Lower leg skin (tissue), 4 donors: ENCODE results near the gene SLC25A24. TPM values are rescaled to one million over a fixed set of nuclear protein-coding genes. Genes with fewer than 3 reads are reported as not detected.

Source experiments
- DNase-seq, 2 donors: peaks; one replicate each; pipeline ENCODE4 v3.0.0-alpha.2; 2019; ENCODE audit warnings: low spot score in 2 of 2
- H3K4me3 ChIP-seq: fragments of 200-600 bp; sonication (generic); 2 replicates; pipeline ENCODE4 v1.5.1; 2017; ENCODE audit warnings: mild to moderate bottlenecking, low read depth; ENCODE audit not compliant: poor library complexity, severe bottlenecking
- POLR2A ChIP-seq, 2 donors: fragments of 450-650 bp; IDR thresholded peaks; one replicate each; pipeline ENCODE4 v1.6.1; 2016 to 2017; ENCODE audit warnings: antibody characterized with exemption in 2 of 2, mild to moderate bottlenecking in 1 of 2, moderate library complexity in 1 of 2
- WGBS, 2 donors: methylation state at CpG; one replicate each; pipeline ENCODE4 v1.1.5; 2018; 5-methylcytosine and 5-hydroxymethylcytosine counted together
- intact Hi-C: fragments of 100-400 bp; cut with DNase I; formaldehyde crosslinking; loops from one replicate; pipeline ENCODE4 v1.15.0; 2023; ENCODE audit warnings: low total_unique reads
- total RNA-seq, 4 donors: library from RNA; depleted of rRNA; stranded (reverse); fragments of >200 nt; gene quantifications; one replicate each; pipeline ENCODE4 v1.1.0, GENCODE V29; 2016
- TF ChIP-seq, protein P1 (sequence below), 3 donors: fragments of 450-650 bp; IDR thresholded peaks; one replicate each; pipeline ENCODE4 v1.5.1; 2016; ENCODE audit warnings: antibody characterized with exemption in 3 of 3, mild to moderate bottlenecking in 3 of 3, moderate library complexity in 2 of 3

Gene SLC25A24
- total RNA-seq, 4 donors from 2014 or later: 18.5 to 20.4 (median 20.1) TPM

DNA sequence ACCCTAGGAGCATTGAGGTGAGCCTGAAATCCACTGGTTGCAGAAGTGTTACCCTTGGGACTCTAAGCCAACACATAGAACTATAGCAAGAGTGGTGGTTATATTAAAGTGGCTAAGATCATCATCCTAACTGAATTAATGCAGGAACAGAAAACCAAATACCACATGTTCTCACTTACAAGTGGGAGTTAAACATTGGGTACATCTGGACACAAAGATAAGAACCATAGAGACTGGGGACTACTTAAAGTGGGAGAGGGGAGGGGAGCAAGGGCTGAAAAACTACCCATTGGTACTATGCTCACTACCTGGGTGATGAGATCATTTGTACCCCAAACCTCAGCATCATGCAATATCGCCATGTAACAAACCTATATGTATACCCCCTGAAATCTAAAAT is 100.0 kb downstream of the SLC25A24 start:
- 98 to 100% methylated on average over 1 of the region's 1 CpG for WGBS, 2 donors
- no peak for DNase-seq
- H3K4me3 ChIP-seq: no peak overlapping the region
- intact Hi-C loops: no loop called here
- TF ChIP-seq POLR2A (IDR thresholded peaks at IDR 0.05): no peak
- TF ChIP-seq, protein P1, sequence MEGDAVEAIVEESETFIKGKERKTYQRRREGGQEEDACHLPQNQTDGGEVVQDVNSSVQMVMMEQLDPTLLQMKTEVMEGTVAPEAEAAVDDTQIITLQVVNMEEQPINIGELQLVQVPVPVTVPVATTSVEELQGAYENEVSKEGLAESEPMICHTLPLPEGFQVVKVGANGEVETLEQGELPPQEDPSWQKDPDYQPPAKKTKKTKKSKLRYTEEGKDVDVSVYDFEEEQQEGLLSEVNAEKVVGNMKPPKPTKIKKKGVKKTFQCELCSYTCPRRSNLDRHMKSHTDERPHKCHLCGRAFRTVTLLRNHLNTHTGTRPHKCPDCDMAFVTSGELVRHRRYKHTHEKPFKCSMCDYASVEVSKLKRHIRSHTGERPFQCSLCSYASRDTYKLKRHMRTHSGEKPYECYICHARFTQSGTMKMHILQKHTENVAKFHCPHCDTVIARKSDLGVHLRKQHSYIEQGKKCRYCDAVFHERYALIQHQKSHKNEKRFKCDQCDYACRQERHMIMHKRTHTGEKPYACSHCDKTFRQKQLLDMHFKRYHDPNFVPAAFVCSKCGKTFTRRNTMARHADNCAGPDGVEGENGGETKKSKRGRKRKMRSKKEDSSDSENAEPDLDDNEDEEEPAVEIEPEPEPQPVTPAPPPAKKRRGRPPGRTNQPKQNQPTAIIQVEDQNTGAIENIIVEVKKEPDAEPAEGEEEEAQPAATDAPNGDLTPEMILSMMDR (IDR thresholded peaks at IDR 0.05): no peak

DNA sequence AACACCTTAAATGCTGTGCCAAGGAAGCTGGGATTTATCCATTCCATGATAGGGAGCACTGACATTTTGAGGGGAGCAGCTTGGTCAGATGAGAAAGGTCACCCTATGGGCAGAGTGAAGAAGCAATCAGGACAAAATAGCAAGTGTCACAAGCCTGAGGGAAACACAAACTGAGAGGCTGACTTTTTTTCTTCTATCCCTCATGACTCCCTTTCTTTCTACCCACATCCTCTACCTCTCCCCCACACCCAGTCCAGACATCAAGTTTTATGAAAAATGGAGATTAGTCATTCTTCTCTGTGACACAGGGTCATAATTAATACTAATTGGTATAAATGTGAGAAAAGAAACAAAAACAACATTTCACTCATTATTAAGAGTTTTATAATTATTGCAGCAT is 103.1 kb downstream of the SLC25A24 start:
- no peak overlapping the region for H3K4me3 ChIP-seq
- intact Hi-C loops: no loop called here
- TF ChIP-seq, protein P1 (IDR thresholded peaks at IDR 0.05): no peak
- TF ChIP-seq POLR2A (IDR thresholded peaks at IDR 0.05): no peak
- no peak for DNase-seq

DNA sequence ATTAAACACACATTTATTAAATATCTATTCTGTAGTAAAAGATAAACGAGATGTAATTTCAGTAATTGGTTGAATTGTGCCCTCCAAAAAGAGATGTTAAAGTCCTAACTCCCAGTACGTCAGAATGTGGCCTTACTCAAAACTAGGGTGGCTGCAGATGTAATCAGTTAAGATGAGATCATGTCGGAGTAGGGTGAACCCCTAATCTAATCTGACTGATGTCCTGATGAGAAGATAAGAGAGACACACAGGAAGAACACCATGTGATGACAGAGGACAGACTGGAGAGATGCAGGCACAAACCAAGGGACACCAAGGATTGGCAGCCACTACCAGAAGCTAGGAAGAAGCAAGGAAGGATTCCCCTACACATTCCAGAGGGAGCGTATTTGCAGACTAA is 104.1 kb downstream of the SLC25A24 start:
- H3K4me3 ChIP-seq: no peak overlapping the region
- DNase-seq: no peak
- intact Hi-C loops: no loop called here
- 77 to 80% methylated on average over 4 of the region's 4 CpGs for WGBS, 2 donors
- no peak for TF ChIP-seq POLR2A (IDR thresholded peaks at IDR 0.05)
- TF ChIP-seq, protein P1 (IDR thresholded peaks at IDR 0.05): no peak

DNA sequence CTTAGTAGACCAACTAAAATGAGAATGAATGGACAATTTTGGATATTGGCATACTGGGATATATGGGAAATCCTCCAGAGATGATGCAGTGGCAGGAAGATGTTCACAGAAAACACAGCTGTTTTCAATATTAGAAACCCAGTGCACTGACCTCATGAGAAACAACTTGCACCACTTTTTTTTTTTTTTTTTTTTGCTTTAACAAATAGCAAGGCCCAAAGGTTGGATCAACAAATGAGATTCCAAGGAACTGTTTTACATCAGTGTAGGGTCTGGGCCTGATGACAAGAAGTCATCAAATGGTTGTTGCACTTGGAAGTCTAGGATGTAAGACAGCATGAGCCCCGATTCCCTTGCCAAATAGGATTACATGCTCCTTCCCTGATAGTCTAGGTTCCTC is 110.7 kb downstream of the SLC25A24 start:
- TF ChIP-seq POLR2A (IDR thresholded peaks at IDR 0.05): no peak
- TF ChIP-seq, protein P1 (IDR thresholded peaks at IDR 0.05): no peak
- H3K4me3 ChIP-seq: no peak overlapping the region
- DNase-seq: no peak
- 53 to 64% methylated on average over 1 of the region's 1 CpG for WGBS, 2 donors
- intact Hi-C loops: no loop called here

DNA sequence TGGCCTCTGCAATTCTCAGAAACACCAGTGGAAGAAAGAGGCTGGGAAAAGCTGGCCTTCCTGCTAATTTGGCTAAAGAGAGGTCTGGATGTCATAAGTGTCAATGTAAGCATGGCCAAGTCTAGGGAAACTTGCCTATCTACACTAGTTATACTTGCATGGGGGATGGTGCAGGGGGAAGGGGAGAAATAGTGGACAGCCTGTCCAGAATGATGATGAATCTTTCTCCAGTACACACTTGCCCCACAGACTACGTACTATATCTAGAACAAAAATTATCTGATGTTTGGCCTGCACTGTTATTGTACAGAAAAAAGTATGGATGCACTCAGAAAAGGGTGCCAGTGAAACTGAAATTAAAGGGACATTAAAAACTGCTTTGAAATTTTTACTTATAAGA is 114.5 kb downstream of the SLC25A24 start:
- no peak for DNase-seq

More for the DNA sequence above, 114.5 kb downstream of the SLC25A24 start:
- TF ChIP-seq POLR2A (IDR thresholded peaks at IDR 0.05): no peak
- TF ChIP-seq, protein P1 (IDR thresholded peaks at IDR 0.05): no peak
- WGBS, 2 donors: 94% methylated on average over 1 of the region's 1 CpG
- intact Hi-C loops: no loop called here
- H3K4me3 ChIP-seq: no peak overlapping the region
